ENCODE results near the gene RBPMS2.

The RBPMS2 gene

DNA sequence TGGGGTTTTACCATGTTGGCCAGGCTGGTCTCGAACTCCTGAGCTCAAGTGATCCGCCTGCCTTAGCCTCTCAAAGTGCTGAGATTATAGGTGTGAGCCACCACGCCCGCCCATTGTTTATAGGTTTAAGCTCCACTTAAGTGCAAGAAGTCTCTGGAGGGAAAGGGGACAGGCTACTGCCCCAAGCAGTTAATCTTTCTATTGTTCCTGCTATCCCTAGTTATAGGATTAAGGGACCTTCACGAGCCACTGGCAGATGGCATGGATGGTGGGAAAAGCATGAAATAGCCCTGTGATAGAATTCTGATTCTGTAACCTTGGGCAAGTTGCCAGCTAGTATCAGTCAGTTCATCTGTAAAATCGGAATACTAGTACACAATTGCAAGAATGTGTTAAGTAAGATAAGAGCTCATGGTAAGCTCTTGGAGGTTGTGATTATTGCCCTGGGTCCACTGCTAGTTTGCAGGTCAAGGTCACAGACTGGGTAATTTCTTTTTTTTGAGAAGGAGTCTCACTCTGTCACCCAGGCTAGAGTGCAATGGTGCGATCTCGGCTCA is 5.3 kb upstream of the RBPMS2 start:
- Histone ChIP-seq H3K27ac (replicated peaks) (no peak overlapping the region), H3K27me3 (ENCODE audit: insufficient read depth, poor library complexity, severe bottlenecking) (peaks cover 17% of the 10 kb centered on the region), H3K4me3 (replicated peaks; ENCODE audit: insufficient read depth, low read length) (no peak overlapping the region)
- TF ChIP-seq, protein P1, sequence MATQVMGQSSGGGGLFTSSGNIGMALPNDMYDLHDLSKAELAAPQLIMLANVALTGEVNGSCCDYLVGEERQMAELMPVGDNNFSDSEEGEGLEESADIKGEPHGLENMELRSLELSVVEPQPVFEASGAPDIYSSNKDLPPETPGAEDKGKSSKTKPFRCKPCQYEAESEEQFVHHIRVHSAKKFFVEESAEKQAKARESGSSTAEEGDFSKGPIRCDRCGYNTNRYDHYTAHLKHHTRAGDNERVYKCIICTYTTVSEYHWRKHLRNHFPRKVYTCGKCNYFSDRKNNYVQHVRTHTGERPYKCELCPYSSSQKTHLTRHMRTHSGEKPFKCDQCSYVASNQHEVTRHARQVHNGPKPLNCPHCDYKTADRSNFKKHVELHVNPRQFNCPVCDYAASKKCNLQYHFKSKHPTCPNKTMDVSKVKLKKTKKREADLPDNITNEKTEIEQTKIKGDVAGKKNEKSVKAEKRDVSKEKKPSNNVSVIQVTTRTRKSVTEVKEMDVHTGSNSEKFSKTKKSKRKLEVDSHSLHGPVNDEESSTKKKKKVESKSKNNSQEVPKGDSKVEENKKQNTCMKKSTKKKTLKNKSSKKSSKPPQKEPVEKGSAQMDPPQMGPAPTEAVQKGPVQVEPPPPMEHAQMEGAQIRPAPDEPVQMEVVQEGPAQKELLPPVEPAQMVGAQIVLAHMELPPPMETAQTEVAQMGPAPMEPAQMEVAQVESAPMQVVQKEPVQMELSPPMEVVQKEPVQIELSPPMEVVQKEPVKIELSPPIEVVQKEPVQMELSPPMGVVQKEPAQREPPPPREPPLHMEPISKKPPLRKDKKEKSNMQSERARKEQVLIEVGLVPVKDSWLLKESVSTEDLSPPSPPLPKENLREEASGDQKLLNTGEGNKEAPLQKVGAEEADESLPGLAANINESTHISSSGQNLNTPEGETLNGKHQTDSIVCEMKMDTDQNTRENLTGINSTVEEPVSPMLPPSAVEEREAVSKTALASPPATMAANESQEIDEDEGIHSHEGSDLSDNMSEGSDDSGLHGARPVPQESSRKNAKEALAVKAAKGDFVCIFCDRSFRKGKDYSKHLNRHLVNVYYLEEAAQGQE (IDR thresholded peaks at IDR 0.05; ENCODE audit: insufficient replicate concordance, low read depth), result no peak
- TF ChIP-seq GABPA (IDR thresholded peaks at IDR 0.05; ENCODE audit: low read depth), result no peak
- TF ChIP-seq POLR2AphosphoS5 (IDR thresholded peaks at IDR 0.05; ENCODE audit: low read depth), result no peak
- TF ChIP-seq, protein P2, sequence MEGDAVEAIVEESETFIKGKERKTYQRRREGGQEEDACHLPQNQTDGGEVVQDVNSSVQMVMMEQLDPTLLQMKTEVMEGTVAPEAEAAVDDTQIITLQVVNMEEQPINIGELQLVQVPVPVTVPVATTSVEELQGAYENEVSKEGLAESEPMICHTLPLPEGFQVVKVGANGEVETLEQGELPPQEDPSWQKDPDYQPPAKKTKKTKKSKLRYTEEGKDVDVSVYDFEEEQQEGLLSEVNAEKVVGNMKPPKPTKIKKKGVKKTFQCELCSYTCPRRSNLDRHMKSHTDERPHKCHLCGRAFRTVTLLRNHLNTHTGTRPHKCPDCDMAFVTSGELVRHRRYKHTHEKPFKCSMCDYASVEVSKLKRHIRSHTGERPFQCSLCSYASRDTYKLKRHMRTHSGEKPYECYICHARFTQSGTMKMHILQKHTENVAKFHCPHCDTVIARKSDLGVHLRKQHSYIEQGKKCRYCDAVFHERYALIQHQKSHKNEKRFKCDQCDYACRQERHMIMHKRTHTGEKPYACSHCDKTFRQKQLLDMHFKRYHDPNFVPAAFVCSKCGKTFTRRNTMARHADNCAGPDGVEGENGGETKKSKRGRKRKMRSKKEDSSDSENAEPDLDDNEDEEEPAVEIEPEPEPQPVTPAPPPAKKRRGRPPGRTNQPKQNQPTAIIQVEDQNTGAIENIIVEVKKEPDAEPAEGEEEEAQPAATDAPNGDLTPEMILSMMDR (IDR thresholded peaks at IDR 0.05; ENCODE audit: insufficient read depth, low read length), result no peak
- TF ChIP-seq SPI1 (IDR thresholded peaks at IDR 0.05; ENCODE audit: borderline replicate concordance, low read depth), result no peak
- no peak for DNase-seq (ENCODE audit: low read depth in 1 of 2, low spot score in 1 of 2)

DNA sequence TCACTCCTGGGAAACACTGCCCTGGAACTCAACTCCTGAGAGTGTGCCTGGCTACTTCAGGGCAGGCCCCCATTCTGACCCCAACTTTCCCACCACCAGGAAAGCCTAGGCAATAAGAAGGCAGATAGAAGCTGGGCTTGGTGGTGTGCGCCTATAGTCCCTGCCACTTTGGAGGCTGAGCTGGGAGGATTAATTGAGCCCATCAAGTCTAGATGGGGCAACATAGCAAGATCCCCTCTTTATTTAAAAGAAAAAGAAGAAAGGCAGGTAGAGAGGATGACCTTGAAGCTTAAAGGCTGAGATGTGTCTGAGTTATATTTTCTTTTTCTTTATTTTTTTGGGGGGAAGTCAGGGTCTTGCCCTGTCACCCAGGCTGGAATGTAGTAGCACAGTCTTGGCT is 4.2 kb upstream of the RBPMS2 start:
- peaks cover 17% of the 10 kb centered on the region for H3K27me3 ChIP-seq (ENCODE audit: insufficient read depth, poor library complexity, severe bottlenecking)
- DNase-seq (ENCODE audit: low read depth in 1 of 2, low spot score in 1 of 2), result no peak
- no peak overlapping the region for H3K27ac ChIP-seq (replicated peaks)
- TF ChIP-seq POLR2AphosphoS5 (IDR thresholded peaks at IDR 0.05; ENCODE audit: low read depth) (no peak), GABPA (IDR thresholded peaks at IDR 0.05; ENCODE audit: low read depth) (no peak), SPI1 (IDR thresholded peaks at IDR 0.05; ENCODE audit: borderline replicate concordance, low read depth) (no peak)
- TF ChIP-seq, protein P2 (IDR thresholded peaks at IDR 0.05; ENCODE audit: insufficient read depth, low read length), result no peak
- TF ChIP-seq, protein P1 (IDR thresholded peaks at IDR 0.05; ENCODE audit: insufficient replicate concordance, low read depth), result no peak
- no peak overlapping the region for H3K4me3 ChIP-seq (replicated peaks; ENCODE audit: insufficient read depth, low read length)

DNA sequence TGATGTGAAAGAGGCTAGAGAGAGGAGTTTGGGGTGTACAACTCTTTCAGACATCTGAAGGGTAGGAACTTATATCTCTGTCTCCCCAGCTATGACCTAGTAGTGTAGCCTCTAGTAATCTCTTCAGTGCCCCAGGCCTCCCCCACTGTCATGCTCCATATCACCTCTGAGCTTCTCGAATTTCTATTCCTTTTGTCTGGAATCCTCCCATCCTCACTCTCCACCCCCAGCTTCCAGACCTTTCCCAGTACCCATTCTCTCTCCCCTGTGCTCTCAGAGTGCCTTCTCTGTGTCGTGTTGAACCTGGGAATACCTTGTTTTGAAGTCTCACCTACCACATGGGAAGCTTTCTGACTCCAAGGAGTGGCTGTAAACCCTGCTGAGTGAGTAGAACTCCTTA is 3.6 kb upstream of the RBPMS2 start:
- no peak for TF ChIP-seq GABPA (IDR thresholded peaks at IDR 0.05; ENCODE audit: low read depth)
- no peak for TF ChIP-seq POLR2AphosphoS5 (IDR thresholded peaks at IDR 0.05; ENCODE audit: low read depth)
- no peak for TF ChIP-seq SPI1 (IDR thresholded peaks at IDR 0.05; ENCODE audit: borderline replicate concordance, low read depth)
- TF ChIP-seq, protein P1 (IDR thresholded peaks at IDR 0.05; ENCODE audit: insufficient replicate concordance, low read depth), result no peak
- TF ChIP-seq, protein P2 (IDR thresholded peaks at IDR 0.05; ENCODE audit: insufficient read depth, low read length), result no peak
- peaks cover 23% of the 10 kb centered on the region for H3K27me3 ChIP-seq (ENCODE audit: insufficient read depth, poor library complexity, severe bottlenecking)
- H3K27ac ChIP-seq (replicated peaks), result no peak overlapping the region
- H3K4me3 ChIP-seq (replicated peaks; ENCODE audit: insufficient read depth, low read length), result no peak overlapping the region
- DNase-seq (ENCODE audit: low read depth in 1 of 2, low spot score in 1 of 2), result no peak

Measured in HL-60 (cell line).